ENCODE results near the gene IKZF5.
A peak's percentile ranks its signal among the peaks of the same experiment; 100 is the strongest.

IKZF5 gene

DNA sequence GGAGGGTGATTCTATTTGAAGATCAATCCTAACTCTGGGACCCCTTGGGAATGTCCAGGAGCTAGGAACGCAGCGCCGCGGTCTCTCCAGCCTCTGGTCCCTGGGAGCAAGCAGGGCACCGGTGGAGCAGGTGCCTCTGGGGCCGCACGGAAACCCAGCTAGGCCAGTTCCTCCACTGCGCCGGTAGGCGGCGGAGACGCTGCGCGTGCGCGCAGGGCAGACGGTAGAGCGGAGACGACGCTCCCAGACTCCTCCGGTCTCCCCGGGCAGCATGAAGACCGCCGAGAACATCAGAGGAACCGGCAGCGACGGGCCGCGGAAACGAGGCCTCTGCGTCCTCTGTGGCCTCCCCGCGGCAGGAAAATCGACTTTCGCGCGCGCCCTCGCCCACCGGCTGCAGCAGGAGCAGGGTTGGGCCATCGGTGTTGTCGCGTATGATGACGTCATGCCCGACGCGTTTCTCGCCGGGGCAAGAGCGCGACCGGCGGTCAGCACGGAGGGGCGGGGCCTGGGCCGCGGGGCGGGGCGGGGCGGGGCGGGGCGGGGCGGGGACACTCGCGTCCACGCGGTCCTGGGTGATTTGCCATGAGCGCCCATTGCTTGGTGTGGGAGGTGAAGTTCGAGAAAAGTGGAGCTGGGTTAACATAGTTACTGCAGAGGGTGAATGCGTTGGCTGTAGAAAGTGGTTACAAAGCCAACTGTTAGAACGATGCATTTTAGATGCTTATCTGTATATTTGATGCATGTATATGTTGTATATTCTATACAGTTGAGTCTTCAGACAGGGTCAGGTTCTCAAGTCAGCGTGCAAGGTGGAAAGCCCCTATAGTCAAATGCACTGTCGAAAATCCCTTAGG, 28.2 kb downstream of the IKZF5 start, which contains the start of gene PSTK:
PSTK (plus strand) TSS at position 193 of the 857 bp plus-strand sequence; CDS start at position 272, 79 bp downstream.
- DNase-seq, result peak; percentile 77

DNA sequence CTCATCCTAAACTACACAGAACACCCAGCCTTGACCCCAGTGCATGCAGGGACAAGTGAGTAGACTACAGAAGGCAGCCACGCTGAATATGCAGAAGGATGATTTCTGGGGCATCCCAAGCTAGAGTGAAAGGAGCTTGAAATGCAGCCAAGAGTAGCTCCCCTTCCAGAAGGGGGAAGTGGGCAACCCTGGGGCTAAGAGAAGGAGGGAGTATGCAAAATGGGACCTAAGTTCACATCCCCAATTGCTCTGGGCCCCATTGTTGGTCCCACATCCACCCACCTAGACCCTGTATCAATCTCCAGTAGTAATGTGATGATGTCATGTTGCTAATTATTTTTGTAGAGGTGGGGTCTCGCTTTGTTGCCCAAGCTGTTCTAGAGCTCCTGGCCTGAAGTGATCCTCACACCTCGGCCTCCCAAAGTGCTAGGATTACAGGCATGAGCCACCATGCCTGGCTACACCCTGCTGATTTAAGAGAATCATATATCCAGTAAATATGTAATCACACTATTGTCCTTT, 34.0 kb downstream of the IKZF5 start:
- DNase-seq, result no peak

DNA sequence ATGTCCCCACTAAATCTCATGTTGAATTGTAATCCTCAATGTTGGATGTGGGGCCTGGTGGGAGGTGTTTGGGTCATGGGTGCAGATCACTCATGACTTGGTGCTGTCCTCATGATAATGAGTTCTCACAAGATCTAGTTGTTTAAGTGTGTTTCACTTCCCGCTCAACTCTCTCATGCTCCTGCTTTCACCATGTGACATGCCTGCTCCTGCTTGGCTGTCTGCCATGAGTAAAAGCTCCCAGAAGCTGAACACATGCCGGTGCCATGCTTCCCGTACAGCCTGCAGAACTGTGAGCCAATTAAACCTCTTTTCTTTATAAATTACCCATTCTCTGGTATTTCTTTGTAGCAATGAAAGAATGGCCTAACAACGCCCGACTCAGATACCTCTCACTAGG, 34.6 kb downstream of the IKZF5 start:
- DNase-seq, result no peak

- DNase-seq, result no peak
Measured at GRCh38 chr10:122968698-122969097, 39.9 kb downstream of the IKZF5 start.

GRCh38 chr10:122966879-122967278, 41.7 kb downstream of the IKZF5 start:
- no peak for DNase-seq

DNA sequence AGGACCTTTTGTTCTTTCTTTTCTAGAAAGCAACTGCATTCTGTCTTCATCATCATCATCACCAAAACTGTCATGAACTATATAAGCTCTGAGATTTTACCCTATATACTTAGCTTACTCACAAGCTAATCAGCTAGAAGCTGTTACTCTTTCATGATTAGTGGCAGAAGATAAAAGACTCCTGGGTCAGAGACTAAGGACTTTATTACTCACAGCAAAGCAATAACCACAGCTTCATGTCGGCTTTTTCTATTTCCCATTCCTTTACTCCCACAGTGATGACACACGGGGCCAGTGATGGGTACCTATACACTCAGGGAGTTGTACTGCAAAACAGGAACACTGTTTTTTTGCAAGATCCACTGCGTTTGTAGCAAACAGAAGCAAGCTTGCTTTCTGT, 46.2 kb downstream of the IKZF5 start:
- no peak for DNase-seq

DNA sequence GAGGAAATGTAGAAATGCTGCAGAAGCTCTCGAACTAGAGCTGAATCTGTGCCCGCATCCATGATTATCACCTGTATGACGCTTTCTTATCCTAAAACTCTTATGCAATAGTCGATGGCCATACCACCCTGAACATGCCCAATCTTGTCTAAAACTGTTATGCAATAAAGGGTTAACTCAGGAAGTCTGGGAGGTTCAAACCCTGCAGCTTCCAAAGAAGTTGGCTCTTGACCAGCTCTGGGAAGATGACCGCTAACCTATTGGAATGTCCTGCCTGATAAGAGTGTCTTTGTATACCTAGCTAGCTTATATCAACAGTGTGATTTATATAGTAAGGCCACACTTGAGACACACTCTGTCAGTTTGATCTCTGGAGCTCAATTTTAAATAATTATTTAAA, 51.1 kb downstream of the IKZF5 start:
- DNase-seq, result no peak

DNA sequence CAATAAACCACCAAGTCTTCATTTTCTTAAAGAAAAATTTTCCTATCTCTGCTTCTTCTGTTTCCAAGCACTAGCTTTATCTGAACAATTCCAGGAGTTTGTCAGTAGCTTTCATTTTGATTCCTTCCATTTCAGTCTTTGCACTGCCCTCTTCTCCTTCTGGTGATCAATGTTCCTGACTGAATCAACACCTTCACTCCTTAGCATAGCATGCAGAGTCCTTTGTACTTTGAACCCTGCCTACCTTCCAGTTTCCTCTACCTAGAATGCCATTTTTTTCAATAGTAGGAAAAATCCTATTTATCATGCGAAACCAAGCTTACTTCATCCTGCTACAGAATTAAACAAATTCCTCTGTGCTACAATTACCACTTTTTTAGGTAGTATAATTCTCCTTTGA, 52.7 kb downstream of the IKZF5 start:
- DNase-seq, result no peak

- no peak for DNase-seq
Measured at GRCh38 chr10:122954731-122955050, 53.9 kb downstream of the IKZF5 start.

DNA sequence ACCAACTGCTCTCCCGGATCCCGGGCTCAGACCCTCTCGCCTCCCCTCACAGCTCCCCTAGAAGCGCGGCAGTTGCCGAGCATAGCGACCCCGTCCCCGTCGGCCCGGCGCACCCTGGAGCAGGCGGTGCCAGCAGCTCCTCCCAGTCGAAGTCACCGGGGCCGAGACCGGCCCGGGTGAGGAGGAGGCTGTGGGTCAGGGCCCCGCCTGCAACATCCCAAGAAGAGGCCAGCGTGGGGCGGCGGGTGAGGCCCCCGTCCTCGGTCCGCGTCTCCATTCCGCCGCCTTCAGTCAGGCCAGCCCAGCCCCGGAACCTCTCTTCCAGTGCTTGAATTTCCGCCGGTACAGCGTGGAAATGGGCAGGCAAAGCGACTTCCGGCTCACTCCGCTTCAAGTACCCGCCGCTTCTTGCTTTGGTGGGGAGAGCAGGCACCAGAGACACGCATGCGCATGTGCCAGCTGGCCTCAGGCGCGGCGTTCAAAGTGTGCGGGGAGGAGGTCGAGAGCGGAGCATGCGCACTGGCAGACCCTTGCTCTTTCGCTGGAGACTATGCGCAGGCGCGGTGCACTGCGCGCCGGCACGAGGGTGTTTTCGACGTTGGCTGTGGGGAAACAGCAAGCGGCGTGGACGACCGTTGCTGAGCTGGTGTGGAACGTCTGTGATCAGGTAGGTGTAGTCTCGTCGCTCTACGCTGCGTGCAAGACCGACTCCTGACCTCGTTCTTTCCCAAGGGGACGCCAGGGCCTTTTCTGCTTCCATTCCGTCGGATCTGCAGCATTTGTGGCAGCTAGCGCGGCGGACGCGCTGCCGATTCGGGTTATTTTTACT, 54.5 kb downstream of the IKZF5 start, which contains the start of gene C10orf88:
C10orf88 (minus strand) TSS at position 326 of the 829 bp plus-strand sequence; CDS start at position 277, 49 bp downstream.
- peak; percentile 94 for DNase-seq

GRCh38 chr10:122949296-122949695, 59.3 kb downstream of the IKZF5 start:
- no peak for DNase-seq

Data from NCI-H1092 (cell line).